Thymus (tissue), 11 donors: ENCODE results near the gene SLCO4A1. TPM values are rescaled to one million over a fixed set of nuclear protein-coding genes. Genes with fewer than 3 reads are reported as not detected.

Experiments
- DNase-seq, 9 donors: peaks; one replicate each; pipeline ENCODE4 v3.0.0-alpha.2; 2013; ENCODE audit warnings: low spot score in 9 of 9, low read depth in 6 of 9, missing footprints in 1 of 9
- H3K27ac ChIP-seq, 2 donors: one replicate each; pipeline ENCODE4 v1.5.1; 2013; ENCODE audit warnings: control low read depth in 1 of 2, low read depth in 1 of 2, low read length in 1 of 2, mild to moderate bottlenecking in 1 of 2, moderate library complexity in 1 of 2
- H3K27me3 ChIP-seq, 2 donors: one replicate each; pipeline ENCODE4 v1.5.1; 2013; ENCODE audit warnings: low read length in 1 of 2; ENCODE audit not compliant: control insufficient read depth in 2 of 2, insufficient read depth in 1 of 2
- H3K36me3 ChIP-seq, 2 donors: one replicate each; pipeline ENCODE4 v1.5.1; 2013; ENCODE audit warnings: low read length in 1 of 2, mild to moderate bottlenecking in 1 of 2, moderate library complexity in 1 of 2; ENCODE audit not compliant: control insufficient read depth in 2 of 2, insufficient read depth in 2 of 2
- H3K4me1 ChIP-seq, 2 donors: one replicate each; pipeline ENCODE4 v1.5.1; 2013; ENCODE audit warnings: low read length in 2 of 2; ENCODE audit not compliant: control insufficient read depth in 2 of 2, insufficient read depth in 2 of 2
- H3K4me3 ChIP-seq, 2 donors: one replicate each; pipeline ENCODE4 v1.5.1; 2013; ENCODE audit warnings: low read length in 2 of 2, control low read depth in 1 of 2, mild to moderate bottlenecking in 1 of 2
- H3K9me3 ChIP-seq, 2 donors: one replicate each; pipeline ENCODE4 v1.5.1; 2013; ENCODE audit warnings: low read length in 1 of 2, mild to moderate bottlenecking in 1 of 2; ENCODE audit not compliant: control insufficient read depth in 2 of 2, insufficient read depth in 1 of 2
- WGBS: extraction: QIAGEN DNeasy Blood & Tissue Kit; methylation state at CpG from one replicate; pipeline ENCODE4 v1.1.7; 2013; 5-methylcytosine and 5-hydroxymethylcytosine counted together
- polyA plus RNA-seq: library from polyadenylated mRNA; stranded (reverse); fragments of 200-250 nt; gene quantifications from one replicate; pipeline ENCODE4 v1.2.3, GENCODE V29; 2013
- total RNA-seq: library from RNA; stranded (reverse); fragments of 120-200 nt; gene quantifications from one replicate; pipeline ENCODE4 v1.2.4, GENCODE V29; 2013
- donor health status: healthy.

The SLCO4A1 gene
- total and polyA plus RNA-seq, 2 donors, result 3.4 to 13.4 TPM

GRCh38 chr20:62647521-62648317 lies 5.4 kb downstream of the SLCO4A1 start:
- DNase-seq, result no peak
- no peaks in the 10 kb centered on the region for H3K9me3 ChIP-seq
- WGBS, result 97% methylated on average over 25 of the region's 25 CpGs
- no peak overlapping the region for H3K4me3 ChIP-seq
- H3K36me3 ChIP-seq, result peaks cover 0 to 2% of the 10 kb centered on the region in 2 donors
- H3K4me1 ChIP-seq, result peaks cover 29 to 33% of the 10 kb centered on the region in 2 donors
- no peak overlapping the region for H3K27ac ChIP-seq
- peaks cover 0 to 12% of the 10 kb centered on the region in 2 donors for H3K27me3 ChIP-seq

GRCh38 chr20:62648318-62648995 lies 6.2 kb downstream of the SLCO4A1 start:
- no peak for DNase-seq

GRCh38 chr20:62649140-62649539 lies 6.8 kb downstream of the SLCO4A1 start:
- WGBS, result 97% methylated on average over 6 of the region's 6 CpGs
- H3K36me3 ChIP-seq, result peaks cover 0 to 2% of the 10 kb centered on the region in 2 donors
- no peak overlapping the region for H3K27ac ChIP-seq
- DNase-seq, result no peak
- H3K9me3 ChIP-seq, result peaks cover 0 to 1% of the 10 kb centered on the region in 2 donors
- H3K27me3 ChIP-seq, result peaks cover 0 to under 1% of the 10 kb centered on the region in 2 donors
- no peak overlapping the region for H3K4me3 ChIP-seq
- peaks cover 21 to 29% of the 10 kb centered on the region in 2 donors for H3K4me1 ChIP-seq

More at GRCh38 chr20:62648318-62648995, 6.2 kb downstream of the SLCO4A1 start:
- Histone ChIP-seq H3K9me3 (no peaks in the 10 kb centered on the region), H3K27ac (no peak overlapping the region), H3K36me3 (peaks cover 0 to 2% of the 10 kb centered on the region in 2 donors), H3K4me1 (peaks cover 23 to 30% of the 10 kb centered on the region in 2 donors), H3K27me3 (peaks cover 0 to 6% of the 10 kb centered on the region in 2 donors), H3K4me3 (no peak overlapping the region)
- 97% methylated on average over 21 of the region's 21 CpGs for WGBS

GRCh38 chr20:62650551-62651284 lies 8.4 kb downstream of the SLCO4A1 start:
- peak overlapping the region; percentile 80 to 87 for H3K27ac ChIP-seq
- DNase-seq, result no peak
- H3K27me3 ChIP-seq, result no peaks in the 10 kb centered on the region
- H3K4me1 ChIP-seq, result peaks cover 21 to 27% of the 10 kb centered on the region in 2 donors
- H3K9me3 ChIP-seq, result peaks cover 0 to 15% of the 10 kb centered on the region in 2 donors
- peaks cover 0 to 2% of the 10 kb centered on the region in 2 donors for H3K36me3 ChIP-seq
- WGBS, result 89% methylated on average over 24 of the region's 24 CpGs
- H3K4me3 ChIP-seq, result no peak overlapping the region

- H3K9me3 ChIP-seq, result peaks cover 0 to 15% of the 10 kb centered on the region in 2 donors
- H3K4me1 ChIP-seq, result peaks cover 21 to 27% of the 10 kb centered on the region in 2 donors
- 4% methylated on average over 24 of the region's 24 CpGs for WGBS
These were observed 9.2 kb downstream of the SLCO4A1 start for GRCh38 chr20:62651285-62652021.

GRCh38 chr20:62652041-62652893 lies 10.0 kb downstream of the SLCO4A1 start:
- peaks cover 2 to 6% of the 10 kb centered on the region in 2 donors for H3K36me3 ChIP-seq
- 44% methylated on average over 44 of the region's 44 CpGs for WGBS
- peak; percentile 30 to 82 (median 57) for DNase-seq

More at GRCh38 chr20:62651285-62652021, 9.2 kb downstream of the SLCO4A1 start:
- Histone ChIP-seq H3K4me3 (peak overlapping the region; percentile 18 to 41), H3K27ac (peak overlapping the region; percentile 80 to 87), H3K27me3 (no peaks in the 10 kb centered on the region), H3K36me3 (peaks cover 1 to 2% of the 10 kb centered on the region in 2 donors)
- peak in 7 of 9 donors; percentile 31 to 79 (median 64) for DNase-seq

GRCh38 chr20:62652894-62653305 lies 10.6 kb downstream of the SLCO4A1 start:
- peaks cover 21 to 27% of the 10 kb centered on the region in 2 donors for H3K4me1 ChIP-seq
- no peak for DNase-seq
- H3K9me3 ChIP-seq, result peaks cover 0 to 15% of the 10 kb centered on the region in 2 donors
- WGBS, result 97% methylated on average over 20 of the region's 20 CpGs
- peaks cover 2 to 10% of the 10 kb centered on the region in 2 donors for H3K36me3 ChIP-seq
- peak overlapping the region; percentile 74 to 93 for H3K27ac ChIP-seq
- H3K27me3 ChIP-seq, result no peaks in the 10 kb centered on the region
- no peak overlapping the region for H3K4me3 ChIP-seq

More at GRCh38 chr20:62652041-62652893, 10.0 kb downstream of the SLCO4A1 start:
- H3K4me1 ChIP-seq, result peaks cover 21 to 27% of the 10 kb centered on the region in 2 donors
- H3K27me3 ChIP-seq, result no peaks in the 10 kb centered on the region
- peak overlapping the region in 1 of 2 donors; percentile 41 for H3K4me3 ChIP-seq
- H3K27ac ChIP-seq, result peak overlapping the region; percentile 74 to 93
- H3K9me3 ChIP-seq, result peaks cover 0 to 15% of the 10 kb centered on the region in 2 donors
